GM18867 (cell line): Measurements from ENCODE around the gene KCNIP1.
A peak's percentile ranks its signal among the peaks of the same experiment; 100 is the strongest.

Experiments
- ATAC-seq: cut with Tn5 transposase; IDR thresholded peaks from one replicate; pipeline ENCODE4 v1.9.1; 2021; ENCODE audit warnings: mild to moderate bottlenecking, moderate library complexity; ENCODE audit not compliant: unreplicated experiment

Gene KCNIP1

GRCh38 chr5:170590566-170590965 lies 86.7 kb downstream of the KCNIP1 start:
- no peak for ATAC-seq

GRCh38 chr5:170591054-170591453 lies 87.2 kb downstream of the KCNIP1 start:
- ATAC-seq: no peak

- no peak for ATAC-seq
These were observed 92.7 kb downstream of the KCNIP1 start for GRCh38 chr5:170596482-170597044.

DNA sequence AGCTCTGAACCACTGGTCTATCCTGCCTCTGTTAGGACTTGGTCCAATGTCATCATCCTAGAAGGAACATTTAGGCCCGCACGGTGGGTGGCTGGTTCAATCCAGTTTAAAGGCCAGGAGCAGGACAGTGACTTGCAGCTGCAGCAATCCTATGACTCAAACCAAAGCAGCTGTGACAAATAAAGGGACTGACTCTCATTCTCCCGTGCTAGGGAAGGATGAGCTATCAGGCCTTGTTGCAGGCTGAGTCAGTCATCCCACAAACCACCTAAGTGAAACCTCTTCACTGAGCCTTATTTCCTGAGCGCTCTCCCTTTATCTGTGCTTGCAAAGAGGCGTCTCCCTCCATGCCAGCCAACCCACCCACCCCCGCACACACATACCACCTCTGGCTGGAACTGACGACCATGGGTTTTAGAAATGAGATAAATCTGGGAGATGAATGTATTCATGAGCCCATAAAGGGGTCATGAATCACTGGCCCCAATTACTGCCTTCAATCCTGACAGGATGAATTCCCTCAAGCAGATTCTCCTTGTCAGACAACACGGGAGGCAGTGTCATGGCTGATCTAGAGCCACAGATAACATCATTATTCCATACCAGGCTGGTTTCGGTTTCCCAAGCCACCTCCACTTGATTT lies 93.4 kb downstream of the KCNIP1 start:
- no peak for ATAC-seq

DNA sequence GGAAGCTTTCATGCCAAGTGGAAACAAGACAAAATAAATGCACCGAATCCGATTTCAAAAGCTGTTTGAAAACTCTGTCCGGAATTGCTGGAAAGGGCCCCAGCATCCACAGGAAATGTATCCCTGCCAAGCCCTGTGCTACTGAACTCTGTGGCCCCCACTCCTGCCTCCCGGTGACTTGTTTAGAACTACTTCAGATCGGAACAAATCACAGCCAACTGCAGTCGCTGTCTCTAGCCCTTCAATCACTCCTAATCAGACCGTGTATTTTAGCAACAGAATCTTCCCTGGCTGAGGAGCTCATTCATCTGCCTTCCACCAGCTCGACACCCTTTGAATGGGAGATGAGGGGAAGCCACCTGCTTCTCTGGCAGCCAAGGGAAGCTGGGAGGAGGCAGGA lies 94.1 kb downstream of the KCNIP1 start:
- no peak for ATAC-seq

DNA sequence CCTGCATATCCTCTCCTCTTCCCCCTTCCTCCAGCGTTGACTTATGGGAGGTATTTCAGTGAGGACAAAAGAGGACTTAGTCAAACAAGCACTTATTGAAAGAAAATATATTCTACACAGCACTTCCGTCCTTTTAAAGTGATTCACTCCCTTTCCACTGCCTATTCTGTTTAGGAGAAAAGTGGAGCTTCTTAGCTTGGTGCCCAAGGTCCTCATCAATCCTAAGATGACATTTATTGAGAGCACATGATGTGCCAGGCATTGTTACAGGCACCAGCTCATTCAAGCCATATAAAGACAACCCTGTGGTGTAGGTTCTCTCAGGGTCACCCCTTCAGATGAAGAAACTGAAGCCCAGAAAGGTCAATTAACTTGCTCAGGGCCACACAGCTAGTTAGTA lies 95.9 kb downstream of the KCNIP1 start:
- no peak for ATAC-seq

DNA sequence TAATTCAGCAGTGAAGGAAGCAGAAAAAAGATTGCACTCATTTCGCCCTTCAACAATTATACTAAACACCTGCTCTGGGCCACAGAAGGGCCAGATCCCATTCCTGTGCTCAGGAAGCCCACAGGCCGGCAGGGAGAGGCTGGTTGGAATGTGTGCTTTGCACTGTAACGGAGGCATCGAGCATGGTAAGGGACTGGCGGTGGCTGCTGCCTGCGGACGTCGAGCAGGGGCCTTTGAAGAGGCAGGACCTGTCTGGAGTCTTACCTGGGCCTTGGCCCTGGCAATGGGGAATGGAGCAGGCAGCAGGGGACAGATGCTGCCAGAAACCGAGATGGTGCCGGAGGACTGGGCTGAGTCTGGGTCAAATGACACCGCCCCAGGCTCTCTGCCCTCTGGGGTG lies 97.8 kb downstream of the KCNIP1 start:
- no peak for ATAC-seq

DNA sequence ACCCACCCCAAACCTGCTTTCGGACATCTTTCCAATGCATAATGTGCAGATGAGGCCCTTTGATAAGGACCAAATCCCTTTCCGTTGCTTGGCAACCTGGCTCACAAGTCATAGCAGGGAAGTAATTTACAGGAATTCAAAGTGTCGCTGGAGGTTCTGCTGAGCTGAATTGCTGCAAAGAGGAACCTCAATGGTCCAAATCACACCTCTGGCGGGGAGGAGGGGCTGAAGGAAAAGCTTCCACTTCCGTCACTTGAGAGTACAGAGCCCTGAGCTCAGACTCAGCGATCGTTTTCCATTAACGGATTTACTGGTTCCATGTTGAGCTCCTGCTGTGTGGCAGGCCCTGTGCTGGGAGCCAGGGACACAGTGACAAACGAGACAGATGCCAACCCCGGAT lies 99.3 kb downstream of the KCNIP1 start:
- no peak for ATAC-seq

GRCh38 chr5:170603578-170604565 lies 100.1 kb downstream of the KCNIP1 start:
- peak; percentile 59 for ATAC-seq

DNA sequence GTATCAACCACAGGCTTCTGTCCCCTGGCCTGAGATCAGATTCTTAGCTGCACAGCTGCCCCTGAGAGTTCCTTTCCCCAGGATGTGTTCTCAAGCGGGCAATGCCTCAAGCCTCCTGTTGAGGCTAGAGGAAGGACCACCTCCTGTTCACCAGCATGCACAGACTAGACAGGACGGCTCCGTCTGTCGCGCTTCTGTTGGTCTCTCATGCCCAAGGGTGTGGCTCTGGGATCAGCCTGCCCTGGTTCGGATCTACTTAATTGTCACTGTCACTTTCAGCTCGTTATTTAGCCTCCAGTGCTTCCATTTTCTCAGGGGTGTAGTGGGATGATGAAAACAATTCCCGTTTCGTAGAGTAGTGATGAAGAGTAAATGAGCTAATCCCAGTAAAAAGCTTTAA lies 103.1 kb downstream of the KCNIP1 start:
- ATAC-seq: no peak

DNA sequence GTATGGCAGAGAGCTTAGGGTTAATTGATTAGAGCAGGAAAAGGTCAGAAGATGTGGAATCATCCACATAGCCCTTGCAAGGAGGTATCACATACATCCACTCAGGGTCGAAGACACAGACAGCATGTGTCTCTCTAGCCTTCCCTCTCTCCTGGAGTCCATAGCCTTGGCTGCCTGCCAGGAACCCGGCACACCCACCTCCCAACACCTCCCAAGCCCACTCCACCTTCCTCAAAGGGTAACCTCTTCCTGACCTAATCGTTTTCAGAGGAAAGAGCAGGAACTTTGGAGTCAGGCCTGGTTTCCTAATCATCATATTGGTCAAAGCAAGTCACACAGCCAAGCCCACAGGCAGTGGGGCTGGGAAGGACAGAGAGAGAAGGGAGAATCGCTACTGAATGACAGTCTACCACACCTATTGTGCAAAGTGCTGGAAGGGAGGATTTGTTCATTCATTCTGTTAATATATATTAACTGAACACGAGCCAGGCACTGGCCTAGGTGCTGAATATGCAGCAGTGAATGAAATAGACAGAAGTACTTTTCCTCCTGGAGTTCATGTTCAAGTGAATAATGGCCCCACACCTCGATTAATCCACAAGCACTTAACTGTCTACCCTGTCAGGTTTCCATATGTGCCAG lies 107.8 kb downstream of the KCNIP1 start:
- no peak for ATAC-seq

DNA sequence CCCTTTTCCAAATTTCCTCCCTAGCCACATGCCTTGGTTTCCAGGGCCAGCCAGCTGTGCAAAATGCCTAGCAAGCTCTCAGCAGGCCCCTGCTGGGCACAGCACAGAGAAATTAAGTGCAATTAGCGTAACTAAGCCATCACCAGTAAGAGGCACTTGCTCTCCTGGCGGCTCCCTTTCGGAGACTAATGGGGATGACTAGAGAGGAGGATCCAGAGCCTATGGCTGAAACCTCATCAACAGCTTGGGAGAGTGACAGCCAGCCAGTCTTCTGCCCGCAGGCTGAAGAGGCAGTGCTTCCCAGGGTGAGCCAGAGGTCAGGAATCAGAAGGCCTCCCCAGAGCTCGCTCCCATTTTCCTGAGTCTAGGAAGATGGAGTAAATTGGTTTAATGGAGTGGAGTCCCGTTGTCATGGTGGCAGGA lies 108.4 kb downstream of the KCNIP1 start:
- no peak for ATAC-seq

DNA sequence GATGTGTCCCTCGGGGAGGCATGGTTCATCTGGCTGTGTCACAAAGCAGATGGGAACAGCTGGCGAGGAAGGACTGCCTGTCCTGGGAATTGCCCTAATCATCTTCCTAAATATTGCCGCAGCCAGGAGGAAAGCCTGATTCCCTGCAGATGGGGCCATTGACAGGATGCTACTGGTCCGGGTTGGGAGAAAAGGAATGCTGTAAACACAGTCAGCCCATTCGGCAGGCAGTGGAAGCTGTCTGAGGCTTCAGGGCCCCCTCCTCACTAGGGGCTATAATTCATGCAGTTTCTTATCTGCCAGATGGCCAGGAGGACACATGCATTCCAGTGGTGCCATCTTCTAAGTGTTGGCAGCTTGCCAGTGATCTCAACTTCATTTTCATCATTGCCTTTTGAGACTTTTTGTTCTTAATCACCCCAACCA lies 110.3 kb downstream of the KCNIP1 start:
- no peak for ATAC-seq

- no peak for ATAC-seq
These were observed 110.9 kb downstream of the KCNIP1 start for GRCh38 chr5:170614720-170615119.

- ATAC-seq: no peak
These were observed 114.0 kb downstream of the KCNIP1 start for GRCh38 chr5:170617533-170618490.

DNA sequence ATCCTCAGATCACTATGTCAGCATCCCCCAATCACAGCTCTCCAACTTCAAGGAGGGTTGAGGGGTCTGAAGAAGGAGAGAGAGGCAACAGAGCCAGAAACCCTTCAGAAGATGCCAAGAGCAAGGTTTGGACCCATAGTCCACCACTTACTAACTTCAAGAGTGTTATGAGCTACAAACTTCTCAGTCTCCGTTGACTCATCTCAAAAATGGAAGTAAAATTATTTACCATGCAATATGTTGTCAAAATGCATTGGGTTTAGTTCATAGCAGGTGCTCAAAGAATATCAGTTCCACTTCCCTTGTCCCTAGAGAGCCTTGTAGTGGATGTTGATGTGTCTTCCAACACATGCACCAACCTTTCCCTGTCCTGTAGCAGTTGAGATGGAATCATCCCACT lies 116.0 kb downstream of the KCNIP1 start:
- ATAC-seq: peak; percentile 75

GRCh38 chr5:170622933-170623332 lies 119.1 kb downstream of the KCNIP1 start:
- no peak for ATAC-seq

DNA sequence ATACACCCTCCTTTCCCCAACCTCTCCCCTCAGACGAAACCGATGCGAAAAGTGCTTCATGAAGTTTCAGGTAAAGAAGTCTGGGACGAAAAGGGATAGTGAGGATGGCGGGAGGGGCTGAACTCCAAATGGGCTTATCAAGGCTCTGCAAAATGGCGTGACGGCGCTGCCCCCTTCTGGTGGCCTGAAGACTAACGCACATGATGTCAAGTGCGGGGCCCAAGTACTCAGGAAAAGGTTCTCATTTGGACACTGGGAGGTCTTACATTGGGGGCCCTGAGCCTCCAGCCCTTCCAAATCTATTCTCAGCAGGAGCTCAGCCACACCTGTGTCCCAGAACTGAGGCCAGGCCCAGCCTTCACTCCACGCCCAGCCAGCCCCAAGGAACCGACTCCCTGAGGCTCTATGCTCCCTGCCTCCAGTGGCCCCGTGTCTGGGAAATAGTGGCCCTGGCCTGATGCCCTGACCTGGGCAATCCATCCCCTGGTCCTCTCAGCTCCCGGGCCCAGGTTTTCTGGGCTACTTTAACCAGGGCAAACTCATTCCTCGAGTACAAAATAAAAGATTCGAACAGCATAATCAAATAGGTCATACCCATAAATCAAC lies 119.9 kb downstream of the KCNIP1 start:
- ATAC-seq: no peak

DNA sequence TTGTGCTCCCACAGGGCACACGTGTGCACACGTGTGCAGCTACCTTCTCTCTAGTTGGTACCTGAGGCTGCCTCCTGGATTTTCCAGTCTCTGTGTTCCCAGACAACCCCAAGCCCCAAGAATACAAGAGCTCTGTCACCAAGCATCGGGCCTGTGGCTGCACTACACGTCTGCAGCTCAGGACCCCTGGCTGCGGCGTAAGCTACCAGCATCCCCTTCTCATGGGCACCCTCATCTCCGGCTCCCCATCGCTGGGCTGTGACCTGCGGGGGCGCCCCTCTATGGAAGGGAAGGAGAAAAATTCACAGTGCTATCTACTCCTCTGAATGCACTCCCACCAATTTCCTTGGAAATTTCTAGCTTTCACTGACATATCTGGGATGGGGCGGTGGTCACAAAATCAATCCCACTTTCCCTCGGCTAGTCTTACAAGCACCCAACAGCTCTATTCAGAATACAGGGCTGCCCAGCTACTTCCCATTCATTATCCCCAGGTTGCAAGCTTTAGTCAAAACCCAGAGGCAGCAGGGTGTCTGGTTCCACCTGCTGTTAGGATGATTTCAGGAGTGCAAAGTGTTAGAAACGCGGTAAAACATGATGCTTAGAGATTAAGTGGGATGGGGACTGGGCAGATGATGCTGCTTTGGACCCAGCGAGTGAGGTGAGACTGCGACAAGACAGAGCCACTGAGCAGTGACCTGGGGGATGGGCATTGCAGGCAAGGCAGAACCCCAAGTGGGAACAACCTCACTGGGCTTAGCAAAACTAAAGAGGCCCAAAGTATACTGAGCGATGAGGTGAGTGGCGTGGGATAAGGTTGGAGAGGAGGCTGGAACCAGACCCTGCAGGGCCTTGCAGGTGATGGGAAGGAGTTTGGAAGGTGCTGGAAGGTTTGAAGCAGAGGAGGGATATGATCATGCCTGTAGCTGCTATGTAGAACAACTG lies 121.7 kb downstream of the KCNIP1 start:
- ATAC-seq: no peak
